Measurements from ENCODE around the gene B4GALT1. TPM values are rescaled to one million over a fixed set of nuclear protein-coding genes. Genes with fewer than 3 reads are reported as not detected.

Gene B4GALT1
- total RNA-seq, 1 experiment from 2014 or later, result 31.4 TPM

DNA sequence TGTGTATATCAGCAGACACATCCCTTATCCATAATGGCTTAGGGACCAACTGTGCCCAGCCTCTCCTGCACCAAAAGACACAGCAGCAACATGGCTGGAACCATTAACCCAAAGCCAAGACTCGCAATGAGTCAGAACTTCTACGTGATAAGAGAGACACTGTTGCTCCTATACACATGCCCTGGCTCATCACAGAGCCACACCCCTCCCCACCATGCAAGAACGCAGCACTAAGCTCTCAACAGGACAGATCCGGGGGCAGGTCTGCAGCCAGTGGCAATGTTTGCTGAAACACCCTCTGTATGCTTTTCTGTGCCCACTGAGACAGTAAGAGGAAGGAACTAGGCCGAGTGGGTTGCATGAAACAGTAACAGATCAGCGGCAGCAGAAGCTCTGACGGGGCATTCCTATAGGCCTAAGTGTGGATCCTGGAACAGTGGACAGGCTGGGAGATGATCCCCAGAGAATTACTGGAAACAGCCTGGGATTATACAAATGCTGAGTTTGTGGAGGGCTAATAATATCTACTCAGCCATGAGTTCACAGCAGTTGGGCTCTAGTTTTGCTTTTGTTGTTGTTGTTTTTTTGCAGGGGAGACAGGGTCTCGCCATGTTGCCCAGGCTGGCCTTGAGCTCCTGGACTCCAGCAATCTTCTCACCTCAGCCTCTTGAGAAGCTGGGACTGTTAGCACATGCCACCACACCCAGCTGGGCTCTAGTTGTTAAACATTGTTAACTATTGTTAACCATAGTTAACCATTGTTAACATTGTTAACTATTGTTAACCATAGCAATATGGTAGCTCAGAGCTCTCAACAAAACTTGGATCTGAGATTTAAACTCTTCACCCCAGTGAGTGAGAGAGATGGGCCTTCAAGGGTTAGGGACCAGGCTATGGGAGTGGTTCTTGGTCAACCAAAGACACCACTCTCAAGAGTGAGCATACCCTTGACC lies 41.0 kb downstream of the B4GALT1 start:
- no TSS peak for BruUV-seq (replicated peaks)
- DNase-seq (ENCODE audit: low read depth, low spot score) (no peak), ATAC-seq (peak; percentile 34; the same call in 1 of the 2 replicates)
- Histone ChIP-seq H3K79me2 (ENCODE audit: insufficient read depth, low read length) (no peaks in the 10 kb centered on the region), H3K9me3 (ENCODE audit: control insufficient read depth in 1 of 2, insufficient read depth in 1 of 2, low read depth in 1 of 2, low read length in 2 of 2) (no peaks in the 10 kb centered on the region), H4K20me1 (ENCODE audit: insufficient read depth) (no peaks in the 10 kb centered on the region), H2AFZ (ENCODE audit: low read depth, low read length, poor library complexity, severe bottlenecking) (no peak overlapping the region), H3K9me2 (ENCODE audit: insufficient read depth) (no peaks in the 10 kb centered on the region), H3K4me3 (replicated peaks in 1 of 2; ENCODE audit: low read depth in 1 of 2, low read length in 2 of 2) (no peak overlapping the region), H3K9ac (ENCODE audit: low read length) (no peak overlapping the region), H3K4me1 (ENCODE audit: control insufficient read depth in 1 of 2, insufficient read depth in 2 of 2, low read length in 2 of 2) (peaks cover 5 to 21% of the 10 kb centered on the region in 2 experiments; a peak in 3 of 4 replicates), H3K36me3 (ENCODE audit: control insufficient read depth in 1 of 2, insufficient read depth in 2 of 2, low read length in 2 of 2) (no peaks in the 10 kb centered on the region), H3K4me2 (ENCODE audit: low read length) (no peak overlapping the region), H3K27ac (ENCODE audit: low read depth, low read length) (no peak overlapping the region), H3K27me3 (ENCODE audit: insufficient read depth, low read length) (no peaks in the 10 kb centered on the region)
- ChIA-PET CTCF (no interaction called here), RAD21 (ENCODE audit: low non-redundant PET in 1 of 2, low total read pairs in 2 of 2, uncharacterized antibody in 2 of 2, unreplicated experiment in 2 of 2) (interaction anchor here in 1 of 2 experiments (0.5 kb wide), 1 partner anchor 30 kb away, joined by 4 read pairs; no protein-coding TSS in a partner anchor), POLR2A (no interaction called here)
- intact Hi-C loops (cut with micrococcal nuclease), result no loop called here
- TF ChIP-seq EZH2 (IDR thresholded peaks at IDR 0.05), result no peak
- TF ChIP-seq, protein P1, sequence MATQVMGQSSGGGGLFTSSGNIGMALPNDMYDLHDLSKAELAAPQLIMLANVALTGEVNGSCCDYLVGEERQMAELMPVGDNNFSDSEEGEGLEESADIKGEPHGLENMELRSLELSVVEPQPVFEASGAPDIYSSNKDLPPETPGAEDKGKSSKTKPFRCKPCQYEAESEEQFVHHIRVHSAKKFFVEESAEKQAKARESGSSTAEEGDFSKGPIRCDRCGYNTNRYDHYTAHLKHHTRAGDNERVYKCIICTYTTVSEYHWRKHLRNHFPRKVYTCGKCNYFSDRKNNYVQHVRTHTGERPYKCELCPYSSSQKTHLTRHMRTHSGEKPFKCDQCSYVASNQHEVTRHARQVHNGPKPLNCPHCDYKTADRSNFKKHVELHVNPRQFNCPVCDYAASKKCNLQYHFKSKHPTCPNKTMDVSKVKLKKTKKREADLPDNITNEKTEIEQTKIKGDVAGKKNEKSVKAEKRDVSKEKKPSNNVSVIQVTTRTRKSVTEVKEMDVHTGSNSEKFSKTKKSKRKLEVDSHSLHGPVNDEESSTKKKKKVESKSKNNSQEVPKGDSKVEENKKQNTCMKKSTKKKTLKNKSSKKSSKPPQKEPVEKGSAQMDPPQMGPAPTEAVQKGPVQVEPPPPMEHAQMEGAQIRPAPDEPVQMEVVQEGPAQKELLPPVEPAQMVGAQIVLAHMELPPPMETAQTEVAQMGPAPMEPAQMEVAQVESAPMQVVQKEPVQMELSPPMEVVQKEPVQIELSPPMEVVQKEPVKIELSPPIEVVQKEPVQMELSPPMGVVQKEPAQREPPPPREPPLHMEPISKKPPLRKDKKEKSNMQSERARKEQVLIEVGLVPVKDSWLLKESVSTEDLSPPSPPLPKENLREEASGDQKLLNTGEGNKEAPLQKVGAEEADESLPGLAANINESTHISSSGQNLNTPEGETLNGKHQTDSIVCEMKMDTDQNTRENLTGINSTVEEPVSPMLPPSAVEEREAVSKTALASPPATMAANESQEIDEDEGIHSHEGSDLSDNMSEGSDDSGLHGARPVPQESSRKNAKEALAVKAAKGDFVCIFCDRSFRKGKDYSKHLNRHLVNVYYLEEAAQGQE (IDR thresholded peaks at IDR 0.05; ENCODE audit: low read depth), result no peak
- no peak for TF ChIP-seq SRF (IDR thresholded peaks at IDR 0.05; ENCODE audit: low read depth)
- TF ChIP-seq CBX3 (IDR thresholded peaks at IDR 0.05; ENCODE audit: low read depth), result no peak
- TF ChIP-seq CEBPB (IDR thresholded peaks at IDR 0.05; ENCODE audit: low read depth), result no peak
- no peak for TF ChIP-seq EGR1 (IDR thresholded peaks at IDR 0.05; ENCODE audit: low read depth)
- no peak for TF ChIP-seq ZNF274 (IDR thresholded peaks at IDR 0.05; ENCODE audit: low read depth, low read length)
- no peak for TF ChIP-seq SP1 (IDR thresholded peaks at IDR 0.05; ENCODE audit: low read depth)
- TF ChIP-seq YY1 (IDR thresholded peaks at IDR 0.05; ENCODE audit: extremely low read depth, insufficient replicate concordance, low read depth, low read length), result no peak
- TF ChIP-seq ZFX (IDR thresholded peaks at IDR 0.05), result no peak
- TF ChIP-seq FOSL1 (IDR thresholded peaks at IDR 0.05; ENCODE audit: low read depth), result no peak
- no peak for TF ChIP-seq TCF7L2 (IDR thresholded peaks at IDR 0.05; ENCODE audit: borderline replicate concordance, extremely low read depth, insufficient read depth, insufficient read length)

Data from HCT116 (cell line).